Measurements from ENCODE around the gene TNFAIP8. TPM values are rescaled to one million over a fixed set of nuclear protein-coding genes. Genes with fewer than 3 reads are reported as not detected.

Gene TNFAIP8
- total and polyA plus RNA-seq, 10 of the 15 experiments (the other 5 are each of a cell fraction or from before 2014, with no cell fraction given): 124 to 324 (median 177) TPM

GRCh38 chr5:119341452-119342349, 14.1 kb upstream of the TNFAIP8 start (continued):
- no peak for TF ChIP-seq E2F8 (IDR thresholded peaks at IDR 0.05; ENCODE audit: low read depth, partially characterized antibody)
- TF ChIP-seq SPI1 (IDR thresholded peaks at IDR 0.05; ENCODE audit: borderline replicate concordance, insufficient read depth, low read depth, low read length): peak; percentile 99
- TF ChIP-seq RUNX3 (IDR thresholded peaks at IDR 0.05; ENCODE audit: low read length): peak; percentile 65
- no peak for TF ChIP-seq NFYA (IDR thresholded peaks at IDR 0.05; ENCODE audit: borderline replicate concordance, low read depth, low read length)
- no peak for TF ChIP-seq PAX8 (IDR thresholded peaks at IDR 0.05)
- 0 out of 2 replicates have a peak, but pooled peaks have one; percentile 10 for TF ChIP-seq SMC3 (IDR thresholded peaks at IDR 0.05; ENCODE audit: borderline replicate concordance, low read length)
- peak; percentile 42; the same call in 1 of the 2 replicates for TF ChIP-seq CHD1 (IDR thresholded peaks at IDR 0.05; ENCODE audit: low read depth, low read length)
- peak; percentile 22 for TF ChIP-seq SP1 (IDR thresholded peaks at IDR 0.05; ENCODE audit: low read depth, low read length)
- TF ChIP-seq KDM1A (IDR thresholded peaks at IDR 0.05; ENCODE audit: borderline replicate concordance): no peak
- TF ChIP-seq CHD2 (IDR thresholded peaks at IDR 0.05; ENCODE audit: borderline replicate concordance, low read depth, low read length): peak; percentile 39; the same call in 1 of the 2 replicates
- TF ChIP-seq ELK1 (IDR thresholded peaks at IDR 0.05; ENCODE audit: low read depth, low read length): no peak
- no peak for TF ChIP-seq SRF (IDR thresholded peaks at IDR 0.05; ENCODE audit: low read depth in 2 of 2, low read length in 2 of 2)
- peak; percentile 68 for TF ChIP-seq MEF2A (IDR thresholded peaks at IDR 0.05; ENCODE audit: insufficient read depth, low read depth, low read length)
- no peak for TF ChIP-seq E4F1 (IDR thresholded peaks at IDR 0.05; ENCODE audit: borderline replicate concordance, partially characterized antibody)
- 0 out of 2 replicates have a peak, but pooled peaks have one; percentile 18 for TF ChIP-seq TCF3 (IDR thresholded peaks at IDR 0.05; ENCODE audit: borderline replicate concordance, insufficient read depth, low read depth, low read length)
- TF ChIP-seq CREM (IDR thresholded peaks at IDR 0.05; ENCODE audit: low read depth): peak; percentile 38; the same call in 1 of the 2 replicates
- peak; percentile 92 for TF ChIP-seq DPF2 (IDR thresholded peaks at IDR 0.05)
- TF ChIP-seq ZBED1 (IDR thresholded peaks at IDR 0.05; ENCODE audit: borderline replicate concordance): 0 out of 2 replicates have a peak, but pooled peaks have one; percentile 73
- TF ChIP-seq IKZF2 (IDR thresholded peaks at IDR 0.05): peak; percentile 86 to 93
- TF ChIP-seq IKZF1 (conservative IDR thresholded peaks at IDR 0.05): peak; percentile 86

Data from GM12878 (cell line).